AG20443 (cell line): ENCODE measurements around the gene FBXO31.

Source experiments
- DNase-seq: peaks from one replicate; pipeline ENCODE4 v3.0.0; 2012; ENCODE audit warnings: low spot score, mixed read lengths

The FBXO31 gene

DNA sequence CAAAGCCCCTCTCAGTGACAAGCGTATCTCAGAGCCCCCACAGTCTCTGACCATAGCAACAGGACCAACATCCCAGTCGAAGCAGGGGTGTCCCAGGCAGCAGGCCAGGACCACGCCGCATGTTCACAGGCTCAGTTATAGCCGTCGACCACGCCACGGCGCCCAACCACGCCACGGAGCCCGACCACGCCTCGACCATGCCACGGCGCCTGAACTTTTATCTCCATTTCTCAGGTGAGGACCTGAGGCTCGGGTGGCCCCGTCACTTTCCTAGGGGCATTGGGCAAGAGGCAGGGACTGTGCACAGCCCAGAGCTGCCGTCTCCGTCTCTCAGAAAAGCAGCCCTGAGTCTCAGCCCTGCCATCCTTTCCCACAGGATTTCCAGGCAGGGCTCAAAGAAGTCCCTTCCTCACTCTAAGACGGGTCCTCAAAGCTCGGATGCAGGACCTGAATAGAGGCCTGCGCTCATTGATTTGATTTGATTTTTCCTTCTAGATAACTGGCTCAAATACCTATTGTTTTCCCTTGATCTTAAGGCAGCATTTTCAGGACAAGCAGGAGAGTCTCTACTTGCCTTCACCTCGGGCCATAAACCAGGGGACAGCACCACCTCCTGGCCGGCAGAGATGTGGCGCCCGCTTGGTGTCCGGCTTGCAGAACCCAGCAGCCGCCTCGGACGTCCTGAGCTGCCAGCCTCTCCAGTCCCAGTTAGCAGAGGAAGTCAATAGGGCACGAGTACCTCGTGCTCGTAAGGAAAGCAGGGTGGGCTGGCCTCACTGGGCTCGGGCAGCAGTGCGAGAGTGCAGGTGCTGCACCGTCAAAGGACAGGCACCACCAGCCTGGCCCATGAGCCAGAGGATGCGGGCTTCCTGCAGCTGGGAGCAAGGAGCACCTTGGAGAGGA lies 105.1 kb downstream of the FBXO31 start:
- peak; percentile 95 for DNase-seq
